ENCODE measurements around the gene NLRP1. TPM values are rescaled to one million over a fixed set of nuclear protein-coding genes. Genes with fewer than 3 reads are reported as not detected.
"Not testable (repeated sequence)": the region's sequence is repeated elsewhere in the genome, so short reads cannot be mapped to it uniquely, and the experiment has no call there.

Gene NLRP1
- total and polyA plus RNA-seq, 4 donors: 11.1 to 82.2 (median 49.1) TPM

DNA sequence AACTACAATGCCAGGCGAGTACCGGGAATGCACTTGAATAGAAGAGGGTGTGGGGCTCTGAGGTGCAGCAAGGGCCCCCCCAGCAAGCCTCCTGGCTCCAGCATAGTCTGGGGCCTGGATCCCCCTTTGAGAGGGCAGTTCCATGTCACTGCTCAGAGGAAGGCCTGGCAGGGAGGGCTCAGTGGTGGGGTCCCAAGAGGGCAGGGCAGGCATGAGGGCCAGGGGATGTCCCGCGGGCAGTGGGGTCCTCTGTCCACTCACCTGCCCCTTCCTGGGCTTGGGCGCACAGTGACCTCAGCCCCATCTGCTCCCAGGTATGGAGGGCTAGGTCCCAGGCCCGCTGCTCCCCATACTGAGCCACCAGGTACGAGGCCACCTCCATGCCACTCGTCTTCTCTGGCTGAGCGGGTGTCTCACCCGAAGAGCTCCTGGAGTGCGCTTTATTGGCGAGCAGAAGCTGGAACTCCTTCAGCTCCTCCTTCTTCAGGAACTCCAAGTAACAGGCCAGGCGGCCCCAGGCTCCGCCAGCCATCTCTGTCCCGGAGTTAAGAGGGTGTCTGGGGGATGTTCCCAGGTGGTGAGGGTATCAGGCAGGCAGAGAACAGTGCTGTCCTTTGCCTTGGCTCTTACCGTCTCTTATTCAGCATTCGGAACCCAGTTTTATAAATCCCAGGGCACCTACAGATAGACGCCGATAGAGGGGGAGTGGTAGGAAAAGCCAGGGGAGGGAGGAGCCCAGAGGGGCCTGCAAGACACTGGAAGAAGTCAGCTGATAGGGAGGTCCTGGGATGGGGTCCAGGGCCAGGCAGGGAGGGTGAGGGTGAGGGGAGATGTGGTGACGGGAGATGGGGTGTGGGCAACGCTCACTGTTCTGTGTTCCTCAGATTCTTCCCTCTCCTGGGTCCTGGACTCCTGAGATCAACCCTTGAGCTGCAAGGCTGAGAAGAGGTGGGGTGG is 605 bp downstream of the NLRP1 start:
- intact Hi-C loops (cut with DNase I): loop anchor here in 1 of 2 donors (5.0 kb wide), 2 partner anchors 51 to 96 kb away; partner anchors contain the start of genes DERL2 and MIS12
- Histone ChIP-seq H3K9me3 (ENCODE audit: control insufficient read depth, low read length) (no peaks in the 10 kb centered on the region), H3K27me3 (ENCODE audit: control insufficient read depth in 1 of 2, insufficient read depth in 2 of 2, low read length in 1 of 2) (no peaks in the 10 kb centered on the region), H3K27ac (ENCODE audit: low read depth in 1 of 2, low read length in 2 of 2) (peak overlapping the region in 1 of 2 donors; percentile 71), H3K4me1 (ENCODE audit: control insufficient read depth in 1 of 2, insufficient read depth in 2 of 2, low read length in 2 of 2) (no peaks in the 10 kb centered on the region), H3K4me3 (ENCODE audit: low read length in 2 of 2) (peak overlapping the region; percentile 13 to 37), H3K36me3 (ENCODE audit: control insufficient read depth in 1 of 2, insufficient read depth in 2 of 2, low read length in 1 of 2) (no peaks in the 10 kb centered on the region)
- DNase-seq (peak in 1 of 2 donors; percentile 79), ATAC-seq (ENCODE audit: low FRiP score) (peak; percentile 70)
- WGBS, 2 donors: 46 to 62% methylated on average over 21 of the region's 21 CpGs

DNA sequence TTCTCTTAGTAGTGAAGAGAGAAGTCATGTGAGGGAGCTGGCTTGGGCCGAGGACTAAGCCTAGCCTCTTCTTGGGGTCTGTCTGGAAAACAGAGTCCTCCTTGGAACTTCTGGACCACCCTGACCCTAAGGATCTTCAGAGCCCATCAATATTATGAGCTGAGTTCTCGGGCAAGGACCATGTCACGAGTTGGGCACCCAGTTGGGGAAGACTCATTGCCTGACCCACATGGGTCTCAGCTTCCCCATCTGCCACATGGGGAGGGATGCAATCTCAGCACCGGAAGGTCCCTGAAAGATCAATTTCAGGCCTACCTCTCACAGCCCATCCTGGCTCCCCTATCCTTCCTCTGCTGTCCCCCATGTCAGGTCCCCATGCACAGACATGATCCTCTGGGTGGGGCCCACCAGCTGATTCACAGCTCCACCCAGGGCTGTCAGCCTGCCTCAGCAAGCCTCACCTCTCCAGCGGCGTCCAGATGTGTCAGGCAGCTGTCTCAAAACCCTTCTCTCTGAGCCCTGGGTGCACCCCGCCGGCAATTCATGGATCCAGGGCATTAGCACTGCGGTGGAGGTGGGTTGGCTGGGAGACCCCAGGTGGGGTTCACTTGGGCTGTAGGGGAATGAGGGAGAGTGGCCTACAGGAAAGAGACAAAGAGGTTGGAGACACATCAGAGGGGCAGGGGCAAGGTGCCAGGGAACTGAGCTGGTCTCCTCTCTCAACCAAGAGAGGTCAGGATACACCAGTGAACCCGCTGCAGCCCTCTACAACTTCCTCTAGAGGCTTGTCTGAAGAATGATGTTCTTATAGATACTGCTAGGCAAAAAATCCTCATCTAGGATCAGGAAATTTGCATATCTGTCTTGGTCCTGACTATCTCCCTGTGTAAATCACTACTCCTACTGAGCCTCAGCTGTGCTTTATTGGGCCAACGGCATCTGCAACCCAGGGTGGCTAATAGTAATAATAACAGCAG is 1.8 kb downstream of the NLRP1 start:
- Histone ChIP-seq H3K9me3 (ENCODE audit: control insufficient read depth, low read length) (no peaks in the 10 kb centered on the region), H3K27me3 (ENCODE audit: control insufficient read depth in 1 of 2, insufficient read depth in 2 of 2, low read length in 1 of 2) (no peaks in the 10 kb centered on the region), H3K4me3 (ENCODE audit: low read length in 2 of 2) (no peak overlapping the region), H3K4me1 (ENCODE audit: control insufficient read depth in 1 of 2, insufficient read depth in 2 of 2, low read length in 2 of 2) (no peaks in the 10 kb centered on the region), H3K27ac (ENCODE audit: low read depth in 1 of 2, low read length in 2 of 2) (peak overlapping the region in 1 of 2 donors; percentile 20), H3K36me3 (ENCODE audit: control insufficient read depth in 1 of 2, insufficient read depth in 2 of 2, low read length in 1 of 2) (no peaks in the 10 kb centered on the region)
- intact Hi-C loops (cut with DNase I): loop anchor here in 1 of 2 donors (5.0 kb wide), 2 partner anchors 50 to 95 kb away; partner anchors contain the start of genes DERL2 and MIS12
- ATAC-seq (ENCODE audit: low FRiP score): no peak
- 80 to 87% methylated on average over 11 of the region's 11 CpGs for WGBS, 2 donors
- DNase-seq: no peak

DNA sequence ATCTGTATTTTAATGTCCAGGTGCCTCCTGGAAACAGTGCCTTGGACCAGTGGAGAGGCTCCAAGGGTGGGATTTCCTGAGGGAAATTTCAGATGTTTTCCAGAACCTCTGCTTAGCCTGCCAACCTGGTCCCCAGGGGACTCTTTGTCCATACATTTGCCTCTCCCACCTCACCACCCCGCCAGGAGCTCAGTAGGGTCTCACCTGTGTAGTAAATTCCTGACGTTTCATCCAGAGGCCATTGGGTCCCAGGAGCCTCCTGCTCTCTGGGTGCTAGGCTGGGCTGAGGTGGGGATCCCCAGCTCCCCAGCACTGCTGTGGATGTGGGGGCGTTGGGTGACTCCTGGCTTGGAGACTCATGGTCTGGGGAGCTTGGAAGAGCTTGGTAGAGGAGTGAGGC is 2.7 kb downstream of the NLRP1 start:
- H3K27me3 ChIP-seq (ENCODE audit: control insufficient read depth in 1 of 2, insufficient read depth in 2 of 2, low read length in 1 of 2): no peaks in the 10 kb centered on the region
- ATAC-seq (ENCODE audit: low FRiP score) (no peak), DNase-seq (no peak)
- H3K9me3 ChIP-seq (ENCODE audit: control insufficient read depth, low read length): no peaks in the 10 kb centered on the region
- H3K36me3 ChIP-seq (ENCODE audit: control insufficient read depth in 1 of 2, insufficient read depth in 2 of 2, low read length in 1 of 2): no peaks in the 10 kb centered on the region
- no peak overlapping the region for H3K4me3 ChIP-seq (ENCODE audit: low read length in 2 of 2)
- intact Hi-C loops (cut with DNase I): loop anchor here in 1 of 2 donors (5.0 kb wide), 2 partner anchors 49 to 94 kb away; partner anchors contain the start of genes DERL2 and MIS12
- WGBS, 2 donors: 74% methylated on average over 3 of the region's 3 CpGs
- no peak overlapping the region for H3K27ac ChIP-seq (ENCODE audit: low read depth in 1 of 2, low read length in 2 of 2)
- no peaks in the 10 kb centered on the region for H3K4me1 ChIP-seq (ENCODE audit: control insufficient read depth in 1 of 2, insufficient read depth in 2 of 2, low read length in 2 of 2)

DNA sequence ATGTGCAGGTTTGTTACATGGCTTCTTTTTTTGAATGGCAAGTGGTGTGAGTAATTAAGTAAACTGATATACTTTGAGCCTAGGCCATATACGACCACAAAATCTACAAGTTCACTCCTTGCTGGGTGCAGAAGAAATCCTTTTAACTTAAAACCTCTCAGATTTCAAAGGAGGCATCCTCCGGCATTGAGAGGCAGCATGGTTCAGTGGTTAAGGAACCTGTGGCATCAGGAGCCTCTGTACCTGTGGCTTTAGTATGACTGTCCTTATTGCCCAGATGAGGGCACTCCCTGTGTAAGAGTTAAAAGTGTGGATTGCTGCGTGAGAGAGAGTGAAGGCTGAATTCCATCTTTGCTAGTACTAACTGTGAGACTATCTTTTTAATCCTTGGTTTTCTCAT is 3.3 kb downstream of the NLRP1 start:
- DNase-seq (no peak), ATAC-seq (ENCODE audit: low FRiP score) (no peak)
- H3K4me3 ChIP-seq (ENCODE audit: low read length in 2 of 2): no peak overlapping the region
- H3K9me3 ChIP-seq (ENCODE audit: control insufficient read depth, low read length): no peaks in the 10 kb centered on the region
- no peak overlapping the region for H3K27ac ChIP-seq (ENCODE audit: low read depth in 1 of 2, low read length in 2 of 2)
- H3K36me3 ChIP-seq (ENCODE audit: control insufficient read depth in 1 of 2, insufficient read depth in 2 of 2, low read length in 1 of 2): no peaks in the 10 kb centered on the region
- 42 to 45% methylated on average over 3 of the region's 3 CpGs for WGBS, 2 donors
- intact Hi-C loops (cut with DNase I): loop anchor here in 1 of 2 donors (5.0 kb wide), 2 partner anchors 49 to 94 kb away; partner anchors contain the start of genes DERL2 and MIS12
- no peaks in the 10 kb centered on the region for H3K27me3 ChIP-seq (ENCODE audit: control insufficient read depth in 1 of 2, insufficient read depth in 2 of 2, low read length in 1 of 2)
- no peaks in the 10 kb centered on the region for H3K4me1 ChIP-seq (ENCODE audit: control insufficient read depth in 1 of 2, insufficient read depth in 2 of 2, low read length in 2 of 2)

DNA sequence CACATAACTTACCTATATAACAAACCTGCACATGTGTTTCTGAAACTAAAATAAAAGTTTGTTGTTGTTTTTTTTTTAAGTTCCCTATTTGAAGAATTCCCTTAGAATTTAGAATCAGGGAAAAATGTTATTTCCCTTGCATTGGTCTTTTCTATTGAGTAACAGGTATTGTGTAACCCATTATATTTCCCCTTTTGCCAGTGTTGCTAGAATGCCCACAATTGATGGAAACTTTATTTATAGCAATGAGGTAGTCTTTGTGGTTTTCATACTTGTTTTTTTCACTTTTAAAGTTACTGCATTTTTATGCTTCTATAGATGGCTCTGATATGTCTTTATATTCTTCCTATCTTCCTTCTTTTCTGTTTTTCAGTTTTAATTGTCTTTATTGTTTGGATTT is 3.9 kb downstream of the NLRP1 start:
- Histone ChIP-seq H3K4me3 (ENCODE audit: low read length in 2 of 2) (no peak overlapping the region), H3K36me3 (ENCODE audit: control insufficient read depth in 1 of 2, insufficient read depth in 2 of 2, low read length in 1 of 2) (no peaks in the 10 kb centered on the region), H3K27me3 (ENCODE audit: control insufficient read depth in 1 of 2, insufficient read depth in 2 of 2, low read length in 1 of 2) (no peaks in the 10 kb centered on the region), H3K9me3 (ENCODE audit: control insufficient read depth, low read length) (no peaks in the 10 kb centered on the region), H3K27ac (ENCODE audit: low read depth in 1 of 2, low read length in 2 of 2) (no peak overlapping the region), H3K4me1 (ENCODE audit: control insufficient read depth in 1 of 2, insufficient read depth in 2 of 2, low read length in 2 of 2) (no peaks in the 10 kb centered on the region)
- ATAC-seq (ENCODE audit: low FRiP score) (no peak), DNase-seq (no peak)
- intact Hi-C loops (cut with DNase I): loop anchor here in 1 of 2 donors (5.0 kb wide), 2 partner anchors 48 to 93 kb away; partner anchors contain the start of genes DERL2 and MIS12

DNA sequence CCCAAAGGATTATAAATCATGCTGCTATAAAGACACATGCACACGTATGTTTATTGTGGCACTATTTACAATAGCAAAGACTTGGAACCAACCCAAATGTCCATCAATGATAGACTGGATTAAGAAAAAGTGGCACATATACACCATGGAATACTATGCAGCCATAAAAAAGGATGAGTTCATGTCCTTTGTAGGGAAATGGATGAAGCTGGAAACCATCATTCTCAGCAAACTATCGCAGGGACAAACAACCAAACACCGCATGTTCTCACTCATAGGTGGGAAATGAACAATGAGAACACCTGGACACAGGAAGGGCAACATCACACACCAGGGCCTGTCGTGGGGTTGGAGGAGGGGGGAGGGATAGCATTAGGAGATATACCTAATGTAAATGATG is 5.5 kb downstream of the NLRP1 start:
- DNase-seq; H3K9me3 ChIP-seq (ENCODE audit: control insufficient read depth, low read length); H3K36me3 ChIP-seq (ENCODE audit: control insufficient read depth in 1 of 2, insufficient read depth in 2 of 2, low read length in 1 of 2); H3K4me1 ChIP-seq (ENCODE audit: control insufficient read depth in 1 of 2, insufficient read depth in 2 of 2, low read length in 2 of 2); H3K4me3 ChIP-seq (ENCODE audit: low read length in 2 of 2); H3K27me3 ChIP-seq (ENCODE audit: control insufficient read depth in 1 of 2, insufficient read depth in 2 of 2, low read length in 1 of 2); intact Hi-C loops (cut with DNase I); H3K27ac ChIP-seq (ENCODE audit: low read depth in 1 of 2, low read length in 2 of 2); ATAC-seq (ENCODE audit: low FRiP score): not testable (repeated sequence)
- 87 to 94% methylated on average over 3 to 4 of the region's 4 CpGs for WGBS, 2 donors

DNA sequence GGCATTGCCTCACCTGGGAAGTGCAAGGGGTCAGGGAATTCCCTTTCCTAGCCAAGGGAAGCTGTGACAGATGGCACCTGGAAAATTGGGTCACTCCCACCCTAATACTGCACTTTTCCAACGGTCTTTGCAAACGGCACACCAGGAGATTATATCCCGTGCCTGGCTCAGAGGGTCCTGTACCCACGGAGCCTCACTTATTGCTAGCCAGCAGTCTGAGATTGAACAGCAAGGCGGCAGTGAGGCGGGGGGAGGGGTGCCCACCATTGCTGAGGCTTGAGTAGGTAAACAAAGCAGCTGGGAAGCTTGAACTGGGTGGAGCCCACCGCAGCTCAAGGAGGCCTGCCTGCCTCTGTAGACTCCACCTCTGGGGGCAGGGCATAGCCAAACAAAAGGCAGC is 11.3 kb downstream of the NLRP1 start:
- 90 to 93% methylated on average over 7 of the region's 7 CpGs for WGBS, 2 donors
- H3K9me3 ChIP-seq (ENCODE audit: control insufficient read depth, low read length); DNase-seq; H3K4me3 ChIP-seq (ENCODE audit: low read length in 2 of 2); ATAC-seq (ENCODE audit: low FRiP score); H3K4me1 ChIP-seq (ENCODE audit: control insufficient read depth in 1 of 2, insufficient read depth in 2 of 2, low read length in 2 of 2); intact Hi-C loops (cut with DNase I); H3K36me3 ChIP-seq (ENCODE audit: control insufficient read depth in 1 of 2, insufficient read depth in 2 of 2, low read length in 1 of 2); H3K27ac ChIP-seq (ENCODE audit: low read depth in 1 of 2, low read length in 2 of 2); H3K27me3 ChIP-seq (ENCODE audit: control insufficient read depth in 1 of 2, insufficient read depth in 2 of 2, low read length in 1 of 2): not testable (repeated sequence)

DNA sequence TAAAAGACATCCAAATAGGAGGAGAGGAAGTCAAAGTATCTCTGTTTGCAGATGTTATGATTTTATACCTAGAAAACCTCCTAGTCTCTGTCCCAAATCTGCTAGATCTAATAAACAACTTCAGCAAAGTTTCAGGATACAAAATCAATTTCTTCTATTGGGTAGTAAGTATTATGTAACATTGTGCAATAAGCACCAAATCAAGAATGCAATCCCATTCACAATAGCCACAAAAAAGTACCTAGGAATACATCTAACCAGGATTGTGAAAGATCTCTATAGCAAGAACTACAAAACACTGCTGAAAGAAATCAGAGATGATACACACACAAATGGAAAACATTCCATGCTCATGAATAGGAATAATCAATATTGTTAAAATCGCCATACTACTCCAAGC is 13.0 kb downstream of the NLRP1 start:
- Histone ChIP-seq H3K9me3 (ENCODE audit: control insufficient read depth, low read length) (peaks cover 2% of the 10 kb centered on the region), H3K4me1 (ENCODE audit: control insufficient read depth in 1 of 2, insufficient read depth in 2 of 2, low read length in 2 of 2) (no peaks in the 10 kb centered on the region), H3K4me3 (ENCODE audit: low read length in 2 of 2) (no peak overlapping the region), H3K27ac (ENCODE audit: low read depth in 1 of 2, low read length in 2 of 2) (no peak overlapping the region), H3K27me3 (ENCODE audit: control insufficient read depth in 1 of 2, insufficient read depth in 2 of 2, low read length in 1 of 2) (no peaks in the 10 kb centered on the region), H3K36me3 (ENCODE audit: control insufficient read depth in 1 of 2, insufficient read depth in 2 of 2, low read length in 1 of 2) (peaks cover 0 to 2% of the 10 kb centered on the region in 2 donors)
- 89 to 94% methylated on average over 1 of the region's 1 CpG for WGBS, 2 donors
- ATAC-seq (ENCODE audit: low FRiP score): no peak
- no peak for DNase-seq
- intact Hi-C loops (cut with DNase I): no loop called here

All from aorta (tissue), 5 donors.